HG03460 (cell line): ENCODE data around the gene TOM1.
"Not testable (repeated sequence)": the region's sequence is repeated elsewhere in the genome, so short reads cannot be mapped to it uniquely, and the experiment has no call there.

Experiments
- ATAC-seq: cut with Tn5 transposase; IDR thresholded peaks from one replicate; pipeline ENCODE4 v1.9.1; 2021; ENCODE audit not compliant: unreplicated experiment

TOM1 gene

DNA sequence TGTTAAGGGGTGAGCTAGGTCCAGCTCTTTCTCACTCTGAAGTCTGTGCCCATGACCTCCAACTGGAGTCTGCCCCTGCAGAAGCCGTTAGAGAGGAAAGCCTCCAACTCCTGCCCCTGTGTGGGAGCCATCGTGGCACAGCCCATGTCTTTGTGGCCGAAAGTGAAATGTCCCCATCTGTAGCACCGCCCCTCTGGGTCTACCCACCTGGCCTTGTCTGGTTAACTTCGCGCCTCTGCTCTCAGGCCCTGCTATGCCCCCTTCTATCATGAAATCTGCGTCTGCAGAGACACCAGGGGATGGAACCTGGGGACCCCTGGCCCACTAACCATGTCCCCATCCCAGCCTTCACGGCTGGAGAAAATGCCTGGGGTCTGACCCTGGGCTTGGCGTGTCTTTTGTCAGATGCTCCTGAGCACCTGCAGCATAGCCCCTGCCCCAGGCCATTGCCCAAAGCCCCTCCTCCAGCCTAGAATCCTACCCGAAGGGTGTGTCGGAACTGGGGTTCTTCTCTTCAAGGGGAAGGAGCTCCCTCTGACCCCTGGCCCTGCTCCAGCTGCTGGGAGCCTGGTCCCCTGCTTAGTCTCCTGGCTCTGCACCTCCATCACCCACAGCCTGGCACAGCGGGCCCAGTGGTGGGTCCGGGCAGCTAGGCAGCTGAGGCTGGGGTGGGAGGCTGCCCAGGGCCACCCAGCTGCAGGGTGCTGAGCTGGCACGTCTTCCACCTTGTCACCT is 45.4 kb downstream of the TOM1 start:
- no peak for ATAC-seq

DNA sequence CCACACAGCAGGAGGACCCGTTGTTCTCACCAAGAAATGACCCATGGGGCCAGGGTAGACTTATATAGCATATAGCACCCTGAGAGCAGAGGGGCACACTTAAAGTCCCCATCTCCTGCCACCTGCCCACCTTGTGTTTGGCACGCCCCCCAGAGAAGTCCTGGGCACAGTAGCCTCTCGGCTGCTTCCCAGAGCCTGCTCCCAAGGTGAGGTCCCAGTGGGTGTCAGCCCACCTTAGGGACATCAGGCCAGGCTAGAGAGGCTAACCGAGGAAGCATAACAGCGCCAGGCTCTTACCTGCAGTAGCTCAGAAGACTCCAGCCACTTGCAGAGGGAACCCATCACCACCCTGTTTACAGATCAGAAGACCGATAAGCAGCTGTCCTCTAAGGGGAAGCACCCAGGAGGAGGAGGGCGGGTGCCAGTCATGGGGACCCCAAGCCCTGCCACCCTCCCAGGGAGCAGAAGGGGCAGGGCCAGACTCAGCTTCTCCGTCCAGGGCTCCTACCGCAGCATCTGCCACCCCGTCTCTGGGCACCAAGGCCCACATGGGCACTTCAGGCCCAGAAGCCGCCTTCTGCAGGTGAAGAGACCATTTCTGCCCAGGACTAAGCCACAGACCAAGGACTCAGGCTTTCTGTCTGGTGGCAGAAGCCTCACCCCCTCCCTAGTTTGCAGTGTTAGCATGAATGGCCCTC is 46.3 kb downstream of the TOM1 start:
- ATAC-seq: no peak

DNA sequence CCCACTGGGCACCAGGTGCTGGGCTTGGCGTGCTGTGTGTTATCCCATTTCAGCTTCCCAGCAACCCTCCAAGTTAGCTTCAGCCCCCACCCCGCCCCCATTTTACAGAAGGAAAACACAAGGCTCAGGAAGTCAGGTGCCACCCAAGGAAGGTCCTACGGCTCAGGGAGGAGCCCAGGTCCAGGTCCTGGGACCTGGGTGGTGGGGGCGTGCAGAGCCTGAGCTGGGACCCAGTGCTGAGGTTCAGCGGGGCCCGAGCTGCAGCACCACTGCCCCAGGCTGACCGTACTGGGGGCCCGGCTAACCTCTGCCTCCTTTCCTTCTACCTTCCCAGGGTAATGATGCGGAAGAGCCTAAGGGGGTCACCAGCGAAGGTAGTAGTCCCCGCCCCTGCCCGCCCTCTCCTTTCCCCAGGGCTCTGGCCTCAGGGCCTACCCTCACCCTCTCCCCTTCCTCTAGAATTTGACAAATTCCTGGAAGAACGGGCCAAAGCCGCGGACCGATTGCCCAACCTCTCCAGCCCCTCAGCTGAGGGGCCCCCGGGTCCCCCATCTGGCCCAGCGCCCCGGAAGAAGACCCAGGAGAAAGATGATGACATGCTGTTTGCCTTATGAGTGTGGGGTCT is 47.0 kb downstream of the TOM1 start:
- ATAC-seq: no peak

DNA sequence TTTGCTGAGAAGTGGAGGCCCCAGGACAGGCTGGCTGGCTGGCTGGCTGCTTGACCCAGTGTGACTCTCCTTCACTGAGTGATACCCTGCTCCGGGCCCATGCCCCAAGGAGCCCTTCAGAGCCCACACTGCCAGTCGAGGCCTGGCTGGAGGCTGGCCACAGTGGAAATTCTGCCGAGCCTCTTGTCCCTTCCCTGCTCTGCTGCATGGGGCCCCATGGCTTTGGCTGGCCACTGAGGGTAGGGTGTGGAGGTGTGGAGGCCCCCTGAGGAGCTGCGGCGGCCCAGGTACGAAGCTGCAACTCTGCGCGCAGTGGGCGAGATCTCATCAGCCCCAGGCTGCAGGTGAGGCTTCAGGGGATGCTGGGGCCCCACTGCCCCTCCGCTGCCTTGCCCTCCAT is 47.8 kb downstream of the TOM1 start:
- ATAC-seq: no peak

DNA sequence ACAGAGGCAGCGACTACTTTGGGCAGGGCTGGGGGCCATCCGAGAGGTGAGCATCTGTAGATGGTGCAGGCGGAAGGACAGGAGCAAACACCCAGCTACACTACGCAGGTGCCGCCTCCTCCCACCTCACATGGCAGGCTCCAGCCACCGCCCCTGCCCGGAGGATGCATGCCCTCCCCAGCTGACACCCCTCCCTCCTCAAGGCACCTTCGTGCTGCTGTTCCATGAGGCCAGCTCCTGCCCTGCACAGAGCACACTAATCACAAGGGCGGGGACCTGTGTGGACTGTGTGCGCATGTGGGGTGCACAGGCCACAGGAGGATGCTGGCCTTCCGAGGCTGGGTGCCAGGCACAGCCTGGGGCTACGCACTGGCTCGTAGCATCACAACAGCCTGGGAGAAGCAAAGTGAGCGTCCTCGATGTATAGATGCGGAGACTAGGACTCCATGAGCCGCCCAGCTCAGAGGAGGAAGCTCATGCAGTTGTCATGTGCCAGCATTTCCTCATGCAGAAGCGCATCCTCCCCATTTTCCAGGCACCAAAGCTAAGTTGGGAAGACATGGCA is 48.4 kb downstream of the TOM1 start:
- no peak for ATAC-seq

DNA sequence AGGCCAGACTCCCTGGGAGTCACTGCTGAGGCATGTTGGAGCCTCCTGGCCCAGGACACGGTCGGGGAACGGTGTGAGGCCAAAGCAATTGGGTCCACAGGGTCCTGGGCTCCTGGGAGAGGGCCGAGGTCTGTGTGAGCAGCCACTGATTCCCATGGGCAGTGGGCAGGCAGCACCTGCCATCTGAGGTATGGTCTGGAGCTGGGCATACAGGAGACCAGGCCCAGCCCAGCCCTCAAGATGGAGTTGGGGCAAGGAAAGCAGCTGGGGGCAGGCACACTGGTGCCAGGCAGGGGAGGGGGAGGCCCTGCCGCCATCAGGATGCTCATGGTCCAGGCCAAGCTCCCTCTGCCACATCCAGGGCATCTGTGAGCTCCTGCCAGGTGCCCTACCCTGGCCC is 49.0 kb downstream of the TOM1 start:
- no peak for ATAC-seq

GRCh38 chr22:35349368-35349703 is 49.6 kb downstream of the TOM1 start:
- no peak for ATAC-seq

GRCh38 chr22:35349704-35350538 is 50.2 kb downstream of the TOM1 start:
- no peak for ATAC-seq

- ATAC-seq: peak; percentile 71
Measured at GRCh38 chr22:35350539-35351503, 51.1 kb downstream of the TOM1 start.

- ATAC-seq: no peak
Measured at GRCh38 chr22:35352214-35353111, 52.8 kb downstream of the TOM1 start.

DNA sequence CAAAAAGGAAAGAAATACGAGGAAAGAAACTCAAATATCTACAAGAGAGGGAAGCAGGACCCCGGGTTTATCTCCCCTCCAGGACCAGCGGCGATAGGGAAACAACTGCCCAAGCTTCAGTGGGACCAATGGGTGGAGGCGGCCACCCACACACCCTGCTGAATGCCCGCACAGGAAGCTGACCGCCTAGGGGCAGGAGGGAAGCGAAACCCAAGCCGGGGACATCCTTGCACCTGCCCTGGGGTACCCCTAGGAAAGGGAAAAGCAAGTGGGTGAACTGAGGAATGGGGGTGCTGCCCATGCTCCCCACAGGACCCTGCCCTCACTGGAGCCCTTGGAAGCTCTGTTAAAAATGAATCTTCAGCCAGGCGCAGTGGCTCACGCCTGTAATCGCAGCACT is 53.6 kb downstream of the TOM1 start:
- no peak for ATAC-seq

DNA sequence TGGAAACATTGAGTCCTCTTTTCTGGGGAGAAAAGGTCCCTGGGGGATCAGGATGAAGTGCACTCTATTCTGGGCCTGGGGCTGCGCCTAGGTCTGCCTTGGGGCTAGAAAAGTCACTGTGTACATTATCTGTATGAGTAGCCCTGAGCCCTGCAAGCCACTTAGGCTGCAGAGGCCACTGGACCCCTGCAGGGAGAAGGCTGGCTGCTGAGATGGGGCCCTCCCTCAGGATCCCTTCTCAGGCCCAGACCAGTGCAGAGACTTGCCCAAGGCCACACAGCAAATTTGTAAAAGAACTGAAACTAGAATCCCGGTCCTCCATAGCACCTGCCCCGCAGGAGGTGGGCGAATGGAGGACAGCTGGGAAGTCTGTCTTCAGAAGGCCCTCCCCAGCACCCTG is 54.4 kb downstream of the TOM1 start:
- no peak for ATAC-seq

DNA sequence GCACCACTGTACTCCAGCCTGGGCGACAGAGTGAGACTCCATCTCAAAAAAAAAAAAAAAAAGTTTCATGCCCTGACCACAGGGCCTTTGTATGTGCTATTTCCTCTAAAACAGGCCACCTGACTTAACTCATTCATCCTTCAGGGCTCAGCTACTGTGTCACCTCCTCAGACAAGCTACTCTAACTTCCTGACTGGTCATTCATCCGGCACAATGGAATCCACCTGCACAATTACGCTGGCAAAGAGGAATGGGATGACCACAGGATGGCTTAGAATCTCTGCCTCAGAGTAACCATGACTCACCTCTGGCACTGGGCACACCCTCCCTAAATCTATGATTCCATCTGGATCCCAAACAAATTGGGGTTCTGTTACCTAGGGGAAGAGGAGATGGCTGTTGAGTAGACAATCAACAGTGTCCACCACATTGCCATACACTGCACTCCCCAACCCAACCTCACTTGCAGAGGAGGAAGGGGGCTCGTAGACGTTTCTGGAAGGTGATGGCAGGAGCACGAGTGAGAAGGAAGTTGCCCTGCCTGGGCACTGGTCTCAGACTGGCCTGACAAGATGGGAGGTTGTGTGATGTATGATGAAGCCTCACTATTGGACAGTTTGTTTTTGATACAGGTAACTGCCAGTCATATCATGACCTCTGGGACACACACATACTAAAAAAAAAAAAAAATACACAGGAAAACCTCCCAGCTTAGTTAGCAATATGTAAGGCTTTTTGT is 58.4 kb downstream of the TOM1 start:
- no peak for ATAC-seq

GRCh38 chr22:35359380-35360065 is 59.8 kb downstream of the TOM1 start:
- ATAC-seq: no peak

DNA sequence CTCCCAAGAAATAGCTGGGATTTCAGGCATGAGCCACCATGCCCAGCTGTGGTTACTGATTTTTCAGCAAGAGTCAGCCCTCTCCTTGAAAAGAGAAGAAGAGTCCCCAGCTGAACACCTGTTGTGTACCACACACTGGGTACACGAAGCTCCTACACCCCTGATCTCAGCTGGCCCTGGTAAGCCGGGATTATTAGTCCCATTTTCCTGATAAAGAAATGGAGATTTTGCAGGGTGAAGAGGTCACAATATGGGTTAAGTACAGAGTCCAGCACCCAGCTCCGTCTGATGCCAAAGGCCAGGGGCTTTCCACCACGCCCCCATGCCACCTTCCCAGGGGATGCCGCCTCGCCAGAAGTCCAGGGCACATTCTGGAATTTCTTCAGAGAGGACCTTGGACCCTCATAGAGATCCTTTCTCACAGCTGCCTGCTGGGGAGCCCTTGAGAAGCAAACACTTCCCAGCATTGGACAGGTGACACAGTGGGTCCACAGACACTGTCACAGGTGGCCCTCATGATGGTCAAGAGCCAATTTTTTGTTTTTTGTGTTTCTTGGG is 61.4 kb downstream of the TOM1 start:
- no peak for ATAC-seq

GRCh38 chr22:35363566-35364086 is 63.9 kb downstream of the TOM1 start:
- no peak for ATAC-seq

DNA sequence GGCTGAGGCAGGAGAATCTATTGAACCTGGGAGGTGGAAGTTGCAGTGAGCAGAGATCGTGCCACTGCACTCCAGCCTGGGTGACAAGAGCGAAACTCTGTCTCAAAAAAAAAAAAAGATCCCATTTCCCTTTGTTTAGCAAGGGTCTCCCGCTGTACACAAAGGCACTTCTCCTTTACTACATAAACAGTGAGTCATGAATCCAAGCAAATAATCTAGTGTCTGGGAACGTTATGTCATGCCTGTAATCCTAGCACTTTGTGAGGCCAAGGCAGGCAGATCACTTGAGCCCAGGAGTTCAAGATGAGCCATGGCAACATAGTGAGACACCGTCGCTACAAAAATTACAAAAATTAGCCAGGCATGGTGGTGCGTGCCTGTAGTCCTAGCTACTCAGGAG is 64.5 kb downstream of the TOM1 start:
- ATAC-seq: not testable (repeated sequence)
